HG03442 (cell line): ENCODE measurements around the gene PLOD2.

Experiments used
- ATAC-seq: cut with Tn5 transposase; IDR thresholded peaks from one replicate; pipeline ENCODE4 v1.9.1; 2021; ENCODE audit warnings: mild to moderate bottlenecking, moderate library complexity; ENCODE audit not compliant: unreplicated experiment

PLOD2 gene

DNA sequence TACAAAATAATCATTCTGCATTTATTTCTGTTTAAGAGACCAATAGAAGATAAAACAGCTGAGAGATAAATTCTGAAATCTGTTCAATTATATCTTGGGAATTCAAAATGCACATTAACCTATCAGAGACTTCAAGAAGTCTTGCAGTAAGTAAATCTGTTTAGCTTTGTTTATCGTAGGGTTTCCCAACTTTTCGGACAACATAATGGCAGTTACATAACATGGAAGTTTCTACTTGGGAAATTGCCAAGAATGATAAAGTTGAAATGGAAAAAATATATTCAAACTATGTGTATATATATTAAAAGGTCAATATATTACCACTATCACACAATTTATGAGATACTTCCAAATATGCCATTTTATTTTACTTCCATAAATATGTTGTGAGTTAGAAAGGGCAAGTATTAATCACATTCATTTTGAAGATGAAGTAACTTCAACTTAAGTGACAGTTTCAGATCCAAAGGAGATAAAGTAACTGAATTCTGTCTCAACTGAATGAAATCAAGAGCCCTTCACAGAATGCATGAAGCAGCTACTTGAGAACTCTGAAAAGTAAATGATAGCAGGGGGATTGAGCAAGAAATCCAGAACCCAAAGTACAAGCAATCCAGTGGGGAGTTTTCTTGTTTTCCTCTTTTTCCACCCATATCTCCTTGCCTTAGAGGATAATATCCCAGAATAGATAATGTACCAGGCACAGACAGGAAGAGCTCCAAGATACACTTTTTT is 108.8 kb downstream of the PLOD2 start:
- no peak for ATAC-seq

- ATAC-seq: no peak
Observed at GRCh38 chr3:146050691-146051090, 110.3 kb downstream of the PLOD2 start.

DNA sequence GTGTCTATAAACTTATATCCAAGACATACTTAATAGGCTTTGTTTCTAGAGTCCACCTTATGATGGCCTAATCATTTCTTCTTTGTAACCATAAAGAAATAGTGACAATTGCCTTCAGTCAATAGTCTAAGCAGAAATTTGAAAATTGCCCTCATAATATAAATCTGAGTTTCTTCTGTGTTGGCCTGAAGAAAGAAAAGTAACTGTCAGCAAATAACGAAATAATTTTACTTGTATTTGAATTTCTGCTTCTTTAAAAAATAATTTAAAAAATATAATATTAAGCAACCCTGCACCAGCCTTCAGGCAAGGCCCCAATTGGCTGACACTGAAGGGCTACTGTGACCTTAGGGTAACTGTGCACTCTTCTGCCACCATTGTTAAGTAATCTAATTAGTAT is 113.5 kb downstream of the PLOD2 start:
- no peak for ATAC-seq

DNA sequence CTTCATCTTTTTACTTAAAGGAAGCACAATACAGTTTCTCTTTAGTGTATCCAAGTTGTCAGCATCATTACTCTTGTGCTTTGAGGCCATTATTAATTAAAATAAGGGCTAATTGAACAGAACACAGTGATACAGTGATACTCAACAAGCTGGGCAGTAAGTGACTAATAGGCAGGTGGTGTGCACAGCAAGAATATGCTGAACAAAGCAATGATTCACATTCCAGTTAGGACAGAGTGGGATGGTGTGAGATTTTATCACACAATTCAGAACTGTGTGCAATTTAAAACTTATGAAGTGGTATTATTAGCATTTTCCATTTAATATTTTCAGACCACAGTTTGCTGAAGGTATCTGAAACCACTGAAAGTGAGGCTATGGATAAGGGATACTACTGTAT is 116.9 kb downstream of the PLOD2 start:
- ATAC-seq: no peak

- ATAC-seq: no peak
Observed at GRCh38 chr3:146040630-146041029, 120.4 kb downstream of the PLOD2 start.

DNA sequence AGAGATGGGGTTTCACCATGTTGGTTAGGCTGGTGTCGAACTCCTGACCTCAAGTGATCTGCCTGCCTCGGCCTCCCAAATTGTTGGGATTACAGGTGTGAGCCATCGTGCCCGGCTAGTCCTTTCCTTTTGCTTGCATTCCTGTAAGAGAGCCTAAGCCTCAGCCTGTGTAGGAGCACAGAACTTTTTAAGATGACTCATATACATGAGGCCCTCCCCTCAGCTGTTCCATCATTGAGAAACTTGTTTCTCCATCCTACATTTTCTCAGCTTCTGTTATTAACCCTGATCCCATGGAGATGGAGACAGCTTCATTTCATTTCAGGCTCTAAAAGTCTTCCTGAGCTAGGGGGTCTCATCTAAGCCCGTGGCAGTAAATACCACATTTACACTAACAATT is 123.3 kb downstream of the PLOD2 start:
- ATAC-seq: no peak

DNA sequence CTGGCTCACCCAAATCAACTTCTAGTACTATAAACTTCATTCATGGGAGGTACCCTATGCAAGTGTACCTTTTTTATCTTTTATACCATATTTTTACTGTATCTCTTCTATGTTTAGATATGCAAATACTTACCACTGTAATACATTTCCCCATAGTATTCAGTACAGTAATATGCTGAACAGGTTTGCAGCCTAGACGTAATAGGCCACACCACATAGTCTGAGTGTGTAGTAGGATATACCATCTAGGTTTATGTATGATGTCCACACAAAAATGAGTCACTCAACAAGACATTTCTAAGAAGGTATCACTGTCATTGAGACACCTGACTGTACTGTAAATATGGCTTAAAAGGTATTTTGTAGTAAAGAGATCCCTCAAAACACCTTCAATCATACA is 124.7 kb downstream of the PLOD2 start:
- ATAC-seq: no peak

- no peak for ATAC-seq
Observed at GRCh38 chr3:146035366-146035765, 125.6 kb downstream of the PLOD2 start.

GRCh38 chr3:146033950-146034349 is 127.0 kb downstream of the PLOD2 start:
- ATAC-seq: no peak

- no peak for ATAC-seq
Observed at GRCh38 chr3:146026547-146026946, 134.4 kb downstream of the PLOD2 start.

DNA sequence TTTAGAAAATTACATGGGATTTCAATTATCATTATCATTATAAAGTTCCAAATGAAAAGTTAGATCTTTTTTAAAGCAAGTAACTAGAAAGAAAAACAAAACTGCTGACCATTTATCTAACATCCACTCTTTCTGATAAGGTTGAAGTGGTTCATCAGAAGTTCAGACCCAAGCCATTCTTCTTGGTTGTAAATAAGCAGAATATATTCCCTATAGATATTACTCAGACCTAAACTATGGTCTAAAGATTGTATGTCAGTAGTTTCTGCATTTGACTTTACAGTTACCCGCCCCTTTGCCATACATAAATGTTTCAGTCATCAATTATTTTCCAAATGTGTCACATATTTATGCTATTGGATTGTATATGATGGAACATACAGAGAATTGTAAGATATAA is 136.7 kb downstream of the PLOD2 start:
- no peak for ATAC-seq

DNA sequence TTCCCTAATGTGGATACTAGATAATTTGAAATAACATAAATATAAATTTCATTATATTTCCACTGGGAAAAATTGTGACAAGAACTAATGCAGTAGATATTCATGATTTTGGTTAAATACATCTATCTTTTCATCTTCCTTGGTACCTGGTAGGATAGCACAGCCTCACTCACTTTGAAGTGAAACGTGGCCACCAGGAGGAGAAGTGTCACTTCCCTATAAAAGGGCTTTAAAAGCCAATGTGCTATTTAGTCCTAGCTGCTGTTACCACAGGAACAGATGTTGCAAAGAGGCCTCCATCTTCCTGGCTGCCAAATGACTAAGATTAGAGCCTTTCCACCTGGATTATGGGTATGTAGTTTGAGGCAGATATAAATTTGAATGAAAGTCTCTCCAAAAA is 140.0 kb downstream of the PLOD2 start:
- no peak for ATAC-seq

- no peak for ATAC-seq
Observed at GRCh38 chr3:146019508-146019907, 141.5 kb downstream of the PLOD2 start.
